Suppressor macrophage (primary cell): ENCODE results near the gene FOXN4.

Experiments
- DNase-seq, 4 experiments: peaks; one replicate each; pipeline ENCODE4 v3.0.0-alpha.2; 2020 to 2022

Gene FOXN4

DNA sequence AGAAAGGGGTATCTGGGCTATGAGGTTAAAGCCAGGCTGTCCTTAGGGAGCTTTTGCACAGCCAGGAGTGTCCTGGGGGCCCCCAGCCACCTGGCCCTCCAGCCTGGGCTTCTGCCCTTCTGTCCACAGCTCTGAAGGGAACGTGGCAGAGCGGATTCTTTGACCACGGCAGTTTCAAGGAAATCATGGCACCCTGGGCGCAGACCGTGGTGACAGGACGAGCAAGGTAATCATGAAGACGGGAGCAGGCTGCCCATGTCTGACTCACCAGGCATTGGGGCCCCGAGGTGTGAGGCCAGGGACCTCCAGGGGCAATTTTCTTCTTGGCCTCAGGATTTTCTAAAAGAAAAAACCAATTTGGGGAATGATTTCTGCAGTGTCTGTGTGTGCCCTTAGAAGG lies 53.1 kb downstream of the FOXN4 start:
- DNase-seq, result no peak

DNA sequence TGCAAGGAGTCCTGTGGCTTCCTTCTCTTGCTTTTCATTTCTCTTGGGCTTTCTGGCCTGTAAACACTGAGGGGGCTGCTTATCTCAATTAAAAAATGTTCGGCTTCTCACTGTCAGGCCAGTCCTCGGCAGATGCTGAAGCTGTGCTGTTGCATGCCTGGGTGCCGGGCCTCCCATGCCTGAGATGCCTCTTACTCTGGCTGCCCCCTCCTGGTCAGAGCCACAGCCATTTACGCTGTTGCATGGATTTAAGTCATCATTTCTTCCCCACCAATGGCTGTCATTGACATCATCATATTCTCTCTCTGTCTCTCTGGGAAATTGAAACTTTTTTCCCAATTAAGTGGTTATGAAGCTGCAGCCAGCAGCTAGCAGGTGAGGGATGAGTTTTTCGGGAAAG lies 53.7 kb downstream of the FOXN4 start:
- no peak for DNase-seq

GRCh38 chr12:109253913-109254544 lies 55.1 kb downstream of the FOXN4 start:
- no peak for DNase-seq

DNA sequence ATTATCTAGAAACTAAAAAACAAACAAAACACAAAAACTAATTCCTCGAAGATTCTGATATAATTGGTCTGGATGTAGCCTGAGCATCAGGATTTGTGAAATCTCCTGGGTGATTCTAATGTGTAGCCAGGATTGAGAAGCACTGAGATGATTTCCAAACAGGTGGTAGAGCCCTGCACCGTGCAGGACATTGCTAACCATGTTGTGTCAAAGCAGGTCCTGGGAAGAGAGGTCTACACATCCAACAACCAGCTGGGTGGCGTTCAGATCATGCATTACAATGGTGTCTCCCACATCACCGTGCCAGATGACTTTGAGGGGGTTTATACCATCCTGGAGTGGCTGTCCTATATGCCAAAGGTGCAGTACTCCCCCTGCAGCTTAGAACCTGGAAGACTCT lies 56.3 kb downstream of the FOXN4 start:
- no peak for DNase-seq

- DNase-seq, result no peak
Measured at GRCh38 chr12:109250523-109250922, 58.6 kb downstream of the FOXN4 start.

GRCh38 chr12:109247831-109248654 lies 61.0 kb downstream of the FOXN4 start:
- no peak for DNase-seq

DNA sequence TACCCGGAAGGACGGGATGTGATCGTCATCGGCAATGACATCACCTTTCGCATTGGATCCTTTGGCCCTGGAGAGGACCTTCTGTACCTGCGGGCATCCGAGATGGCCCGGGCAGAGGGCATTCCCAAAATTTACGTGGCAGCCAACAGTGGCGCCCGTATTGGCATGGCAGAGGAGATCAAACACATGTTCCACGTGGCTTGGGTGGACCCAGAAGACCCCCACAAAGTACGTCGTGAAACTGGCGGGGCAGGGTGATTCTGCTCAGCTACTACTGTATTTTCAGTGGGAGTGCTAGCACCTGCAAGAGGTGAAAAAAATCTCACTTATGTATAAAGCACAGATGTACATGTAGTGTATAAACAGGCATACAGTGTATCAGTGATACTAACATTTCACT lies 62.9 kb downstream of the FOXN4 start:
- no peak for DNase-seq

DNA sequence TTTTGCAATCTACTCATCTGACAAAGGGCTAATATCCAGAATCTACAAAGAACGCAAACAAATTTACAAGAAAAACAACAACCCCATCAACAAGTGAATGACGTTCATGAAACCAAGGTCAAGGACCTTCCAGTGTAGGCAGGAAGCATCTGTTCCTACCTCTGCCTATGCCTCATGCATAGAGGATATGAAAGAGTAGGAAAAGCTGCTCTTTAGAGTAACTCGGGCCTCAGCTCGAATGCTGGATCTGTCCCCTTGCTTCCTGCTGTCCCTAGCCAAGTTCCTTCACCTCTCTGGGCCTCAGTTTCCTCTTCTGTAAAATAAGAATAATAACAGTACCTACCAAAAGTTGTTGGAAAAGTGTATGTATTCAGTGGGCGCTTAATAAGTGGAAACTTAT lies 65.0 kb downstream of the FOXN4 start:
- no peak for DNase-seq

DNA sequence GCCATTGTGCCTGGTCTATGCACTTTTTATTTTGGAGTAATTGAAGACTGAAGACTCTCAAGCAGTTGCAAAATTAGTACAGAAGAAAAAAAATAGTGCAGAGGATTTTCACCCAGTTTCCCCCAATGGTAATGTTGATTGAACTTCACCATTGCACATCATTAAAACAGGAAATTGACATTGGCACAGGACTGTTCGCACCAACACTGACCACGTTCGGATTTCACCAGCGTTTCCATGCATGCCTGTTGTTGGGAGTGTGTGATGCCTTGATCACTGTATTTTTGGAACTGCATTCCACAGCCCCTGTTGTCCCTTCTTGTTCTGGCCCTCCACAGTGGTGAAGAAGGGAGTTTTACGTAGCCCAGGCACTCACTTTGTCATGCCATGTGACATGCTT lies 67.1 kb downstream of the FOXN4 start:
- DNase-seq, result no peak

- DNase-seq, result no peak
Measured at GRCh38 chr12:109240365-109240764, 68.7 kb downstream of the FOXN4 start.

DNA sequence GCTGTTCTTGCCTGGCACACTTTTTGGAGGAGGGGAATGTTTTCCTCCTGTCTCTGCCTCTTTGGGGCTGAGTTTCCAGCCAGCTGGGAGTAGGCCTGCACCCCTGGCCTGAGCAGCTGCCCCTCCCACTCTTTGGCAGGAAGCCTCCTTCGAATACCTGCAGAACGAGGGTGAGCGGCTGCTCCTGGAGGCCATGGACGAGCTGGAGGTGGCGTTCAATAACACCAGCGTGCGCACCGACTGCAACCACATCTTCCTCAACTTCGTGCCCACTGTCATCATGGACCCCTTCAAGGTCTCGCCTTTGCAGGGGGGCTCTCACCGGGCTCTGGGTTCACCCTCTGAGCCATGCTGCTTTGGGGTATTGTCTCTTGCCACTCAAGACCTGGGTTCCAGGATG lies 69.4 kb downstream of the FOXN4 start:
- DNase-seq, result no peak

- no peak for DNase-seq
Measured at GRCh38 chr12:109239179-109239578, 69.9 kb downstream of the FOXN4 start.

- no peak for DNase-seq
Measured at GRCh38 chr12:109236257-109236656, 72.8 kb downstream of the FOXN4 start.

- no peak for DNase-seq
Measured at GRCh38 chr12:109234012-109234411, 75.1 kb downstream of the FOXN4 start.

- no peak for DNase-seq
Measured at GRCh38 chr12:109232731-109233130, 76.4 kb downstream of the FOXN4 start.

- DNase-seq, result no peak
Measured at GRCh38 chr12:109230193-109230592, 78.9 kb downstream of the FOXN4 start.

DNA sequence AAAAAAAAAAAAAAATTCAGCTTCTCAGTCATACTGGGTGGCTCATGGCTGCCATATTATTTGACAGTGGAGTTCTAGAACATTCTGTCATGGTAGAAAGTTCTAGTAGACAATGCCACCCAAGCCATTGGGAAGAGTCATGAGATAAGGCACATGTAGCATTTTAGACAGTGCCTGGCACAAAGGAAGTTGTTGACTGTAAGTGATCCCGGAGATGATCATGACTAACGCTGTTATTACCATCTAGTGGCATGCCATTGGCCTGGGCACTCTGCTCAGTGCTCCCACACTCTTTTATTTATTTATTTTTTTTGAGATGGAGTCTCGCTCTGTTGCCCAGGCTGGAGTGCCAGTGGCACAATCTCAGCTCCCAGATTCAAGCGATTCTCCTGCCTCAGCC lies 80.4 kb downstream of the FOXN4 start:
- DNase-seq, result no peak
